HepG2 (cell line): ENCODE measurements around the gene OR10J5. TPM values are rescaled to one million over a fixed set of nuclear protein-coding genes. Genes with fewer than 3 reads are reported as not detected.

Source experiments
- ATAC-seq: fragments of 200-7000 bp; cut with Tn5 transposase; 3 replicates; pipeline ENCODE4 v1.9.1; 2020; ENCODE audit warnings: mild to moderate bottlenecking, moderate library complexity
- BruUV-seq: library from RNA; stranded (reverse); fragments of 400-500 nt; replicated peaks from 2 replicates; lab custom pipeline; 2021; lab: Mats Ljungman, UMichigan
- CTCF ChIA-PET: fragments of 300-600 bp; formaldehyde crosslinking; extraction: SDS; loops from one replicate; lab custom pipeline; 2021; ENCODE audit warnings: low total read pairs, inconsistent platforms, low intra/inter-chr PET ratio; lab: Yijun Ruan, JAX
- POLR2A ChIA-PET: fragments of 350-600 bp; sonication (Branson Sonifier 250); formaldehyde crosslinking; loops from one replicate; lab custom pipeline; 2020; ENCODE audit warnings: antibody characterized with exemption, inconsistent platforms; lab: Yijun Ruan, JAX
- DNase-seq: peaks from one replicate; pipeline ENCODE4 v3.0.0-alpha.2; 2015; ENCODE audit warnings: low spot score
- FAIRE-seq: peaks from 3 replicates; lab custom pipeline; 2011; peaks lifted over from hg19 to GRCh38; lab: Jason Lieb, UNC
- H2AFZ ChIP-seq: one replicate; pipeline ENCODE4 v1.6.1; 2011; ENCODE audit warnings: low read length, inconsistent platforms
- H3K27ac ChIP-seq: fragments of 300-600 bp; 3 replicates; pipeline ENCODE4 v1.8.0; 2011; ENCODE audit warnings: mixed run types, mild to moderate bottlenecking, mixed read lengths, low read length, inconsistent platforms; ENCODE audit not compliant: insufficient read depth; ENCODE audit errors: extremely low read length
- H3K27me3 ChIP-seq, 2 experiments: fragments of 200-600 bp in 1 of 2; 2 replicates in 1 of 2; 3 replicates in 1 of 2; pipeline versions ENCODE4 v1.6.0 to v1.8.0; 2011; ENCODE audit warnings: low read length in 2 of 2, mild to moderate bottlenecking in 2 of 2, moderate library complexity in 2 of 2, inconsistent platforms in 1 of 2; ENCODE audit not compliant: insufficient read depth in 2 of 2, control insufficient read depth in 1 of 2
- H3K36me3 ChIP-seq, 2 experiments: fragments of 200-600 bp in 1 of 2; replicated peaks in 1 of 2; 2 replicates in 1 of 2; 3 replicates in 1 of 2; pipeline versions ENCODE4 v1.5.1 to v1.8.0; 2011; ENCODE audit warnings: low read length in 2 of 2, inconsistent platforms in 1 of 2; ENCODE audit not compliant: insufficient read depth in 2 of 2, control insufficient read depth in 1 of 2
- H3K4me1 ChIP-seq: 2 replicates; pipeline ENCODE4 v1.5.1; 2012; ENCODE audit warnings: low read length, inconsistent platforms; ENCODE audit not compliant: insufficient read depth
- H3K4me2 ChIP-seq: 2 replicates; pipeline ENCODE4 v1.6.0; 2011; ENCODE audit warnings: low read depth, low read length, inconsistent platforms
- H3K4me3 ChIP-seq, 3 experiments: fragments of 200-600 bp in 1 of 3; sonication (generic), shearing (Covaris generic) in 1 of 3; replicated peaks in 1 of 3; 2 replicates each; pipeline ENCODE4 v1.5.1; 2011 to 2016; ENCODE audit warnings: low read length in 3 of 3, inconsistent platforms in 2 of 3, low read depth in 2 of 3, mild to moderate bottlenecking in 2 of 3, control low read depth in 1 of 3, mixed read lengths in 1 of 3; ENCODE audit not compliant: insufficient read depth in 1 of 3
- H3K79me2 ChIP-seq: one replicate; pipeline ENCODE4 v1.6.1; 2011; ENCODE audit warnings: low read length, inconsistent platforms; ENCODE audit not compliant: insufficient read depth
- H3K9ac ChIP-seq: 2 replicates; pipeline ENCODE4 v1.6.0; 2011; ENCODE audit warnings: mild to moderate bottlenecking, low read depth, low read length, inconsistent platforms; ENCODE audit not compliant: insufficient read depth
- H3K9me3 ChIP-seq: 2 replicates; pipeline ENCODE4 v1.5.1; 2012; ENCODE audit warnings: mild to moderate bottlenecking, low read length
- H4K20me1 ChIP-seq: 2 replicates; pipeline ENCODE4 v1.6.0; 2011; ENCODE audit warnings: inconsistent platforms, mild to moderate bottlenecking, low read length, moderate library complexity; ENCODE audit not compliant: insufficient read depth
- CBX1 ChIP-seq: IDR thresholded peaks from one replicate; pipeline ENCODE4 v1.6.1; 2016; ENCODE audit warnings: antibody characterized with exemption, low read depth
- CHCHD3 ChIP-seq: sonication (generic); formaldehyde crosslinking; IDR thresholded peaks from 2 replicates; pipeline ENCODE4 v1.8.0; 2022; ENCODE audit warnings: mild to moderate bottlenecking, missing genetic modification reagents, moderate library complexity
- ELF4 ChIP-seq: sonication (generic); formaldehyde crosslinking; IDR thresholded peaks from 2 replicates; pipeline ENCODE4 v1.5.0; 2020; ENCODE audit warnings: missing genetic modification reagents, mild to moderate bottlenecking, moderate library complexity, borderline replicate concordance
- HMGXB4 ChIP-seq, 2 experiments: sonication (generic) in 1 of 2; formaldehyde crosslinking in 1 of 2; IDR thresholded peaks; 2 replicates each; pipeline versions ENCODE4 v1.4.0 to v1.6.1; 2018 to 2020; ENCODE audit warnings: missing genetic modification reagents in 2 of 2, borderline replicate concordance in 1 of 2, low read depth in 1 of 2, mild to moderate bottlenecking in 1 of 2, missing biosample characterization in 1 of 2
- PBX2 ChIP-seq: IDR thresholded peaks from 2 replicates; pipeline ENCODE4 v1.6.1; 2016; ENCODE audit warnings: control low read depth
- ZBTB7A ChIP-seq: sonication (generic); formaldehyde crosslinking; IDR thresholded peaks from 2 replicates; pipeline ENCODE4 v1.8.0; 2022; ENCODE audit warnings: mild to moderate bottlenecking, missing genetic modification reagents
- ZNF34 ChIP-seq: sonication (generic); formaldehyde crosslinking; IDR thresholded peaks from 2 replicates; pipeline ENCODE4 v1.4.0; 2020; ENCODE audit warnings: mild to moderate bottlenecking, missing genetic modification reagents, borderline replicate concordance
- ZNF407 ChIP-seq: sonication (generic); formaldehyde crosslinking; IDR thresholded peaks from one replicate; pipeline ENCODE4 v1.5.1; 2020; ENCODE audit warnings: mild to moderate bottlenecking, missing genetic modification reagents; ENCODE audit errors: not compliant biosample characterization
- ZNF556 ChIP-seq: sonication (generic); formaldehyde crosslinking; IDR thresholded peaks from 2 replicates; pipeline ENCODE4 v1.4.0; 2020; ENCODE audit warnings: mild to moderate bottlenecking, missing genetic modification reagents, borderline replicate concordance
- ZNF75D ChIP-seq: sonication (generic); formaldehyde crosslinking; IDR thresholded peaks from 2 replicates; pipeline ENCODE4 v1.8.1; 2023; ENCODE audit warnings: missing genetic modification reagents, mild to moderate bottlenecking, borderline replicate concordance
- in situ Hi-C: cut with HindIII; loops from 2 replicates; pipeline ENCODE4 v1.10.0; 2017; ENCODE audit warnings: low pct_unique_long_range_greater_than_20kb; ENCODE audit not compliant: extremely low pct_ligation_motif_present
- intact Hi-C: fragments of 100-400 bp; cut with micrococcal nuclease; formaldehyde crosslinking; loops from one replicate; pipeline ENCODE4 v1.10.0; 2022; ENCODE audit not compliant: unreplicated experiment
- polyA plus RNA-seq, 8 experiments: library from polyadenylated mRNA; depleted of rRNA in 3 of 8; stranded (reverse) in 7 of 8; unstranded in 1 of 8; fragments of >200 nt; fragmentation: Illumina TruSeq in 4 of 8; extraction: Trizol in 4 of 8; gene quantifications; 2 replicates each; pipeline versions ENCODE4 v1.2.1 to v1.2.3, GENCODE V29; 2011 to 2016; ENCODE audit warnings: low read depth in 4 of 8, missing spikeins in 1 of 8, mixed read lengths in 1 of 8; ENCODE audit not compliant: insufficient read depth in 1 of 8
- total RNA-seq, 5 experiments: library from RNA; depleted of rRNA; stranded (reverse); fragments of >200 nt; fragmentation: Illumina TruSeq; extraction: Trizol; gene quantifications; 2 replicates each; pipeline ENCODE4 v1.2.3, GENCODE V29; 2016; ENCODE audit warnings: low read depth in 1 of 5

OR10J5 gene
- total and polyA plus RNA-seq, 2 of the 13 experiments (the other 11 are each of a cell fraction or from before 2014, with no cell fraction given), result not detected

DNA sequence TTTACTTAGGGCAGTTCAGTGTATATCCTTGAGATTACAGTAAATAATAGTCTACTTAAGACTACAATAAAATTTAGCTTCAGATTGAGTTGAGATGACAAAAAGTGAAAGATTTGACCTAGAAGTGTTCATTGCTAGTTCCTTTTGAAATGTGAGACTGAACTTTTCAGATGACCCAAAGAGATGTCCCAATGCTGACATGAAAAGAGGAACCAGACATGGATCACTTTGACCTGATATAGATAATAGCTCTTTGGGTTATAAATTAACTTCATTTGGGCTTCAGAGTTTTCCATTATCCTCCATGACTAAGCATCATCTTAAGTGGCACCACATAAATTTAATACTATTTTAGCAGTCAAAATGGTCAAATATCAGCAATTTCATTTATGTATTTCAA lies 25.7 kb upstream of the OR10J5 start:
- BruUV-seq, result no TSS peak
- H4K20me1 ChIP-seq, result no peaks in the 10 kb centered on the region
- H3K79me2 ChIP-seq, result no peaks in the 10 kb centered on the region
- ATAC-seq (no peak), DNase-seq (no peak), FAIRE-seq (no peak)
- H2AFZ ChIP-seq, result no peak overlapping the region
- intact Hi-C loops (no loop called here), in situ Hi-C loops (no loop called here)
- H3K9me3 ChIP-seq, result peaks cover 51% of the 10 kb centered on the region
- H3K4me2 ChIP-seq, result no peak overlapping the region
- no peak overlapping the region for H3K9ac ChIP-seq
- H3K4me3 ChIP-seq, result no peak overlapping the region
- no peak overlapping the region for H3K27ac ChIP-seq
- no peaks in the 10 kb centered on the region for H3K36me3 ChIP-seq
- no peaks in the 10 kb centered on the region for H3K4me1 ChIP-seq
- ChIA-PET POLR2A (no interaction called here), CTCF (no interaction called here)
- H3K27me3 ChIP-seq, result no peaks in the 10 kb centered on the region
- TF ChIP-seq CBX1 (no peak), CHCHD3 (CRISPR knock-in tag) (no peak), PBX2 (CRISPR knock-in tag) (no peak), ZNF556 (CRISPR knock-in tag) (no peak), HMGXB4 (CRISPR knock-in tag; IDR thresholded peaks at IDR 0.05; ENCODE audit: borderline replicate concordance in 1 of 2, low read depth in 1 of 2) (no peak), ZNF75D (no peak), ZBTB7A (no peak), ELF4 (no peak), ZNF407 (no peak), ZNF34 (CRISPR knock-in tag) (no peak)
